Chondrocyte (in vitro differentiated cells): Measurements from ENCODE around the gene LSS. TPM values are rescaled to one million over a fixed set of nuclear protein-coding genes. Genes with fewer than 3 reads are reported as not detected.
A peak's percentile ranks its signal among the peaks of the same experiment; 100 is the strongest.

Experiments used
- DNase-seq: peaks from one replicate; pipeline ENCODE4 v3.0.0; 2021; ENCODE audit warnings: mixed read lengths, low spot score
- H3K27ac Mint-ChIP-seq: one replicate; pipeline ENCODE4 v1.8.0; 2021; ENCODE audit warnings: mild to moderate bottlenecking, moderate library complexity, mixed read lengths; ENCODE audit not compliant: unreplicated experiment
- H3K27me3 Mint-ChIP-seq: 2 replicates; pipeline ENCODE4 v1.8.0; 2021; ENCODE audit warnings: low read depth, mixed read lengths
- H3K36me3 Mint-ChIP-seq: 2 replicates; pipeline ENCODE4 v1.8.0; 2021; ENCODE audit warnings: low read depth, mixed read lengths
- H3K4me1 Mint-ChIP-seq: 2 replicates; pipeline ENCODE4 v1.8.0; 2021; ENCODE audit warnings: low read depth, mild to moderate bottlenecking, mixed read lengths
- H3K4me3 Mint-ChIP-seq: one replicate; pipeline ENCODE4 v1.8.0; 2021; ENCODE audit warnings: mild to moderate bottlenecking, moderate library complexity, mixed read lengths; ENCODE audit not compliant: unreplicated experiment
- H3K9me3 Mint-ChIP-seq: 2 replicates; pipeline ENCODE4 v1.8.0; 2021; ENCODE audit warnings: low read depth, mixed read lengths
- total RNA-seq: library from RNA; stranded (reverse); gene quantifications from 3 replicates; pipeline ENCODE4 v1.2.1, GENCODE V29; 2021
- TF ChIP-seq, protein P1 (sequence below): fragments of 200-600 bp; sonication (generic); IDR thresholded peaks from 2 replicates; pipeline ENCODE4 v1.5.0; 2021; ENCODE audit warnings: antibody characterized with exemption, mild to moderate bottlenecking, moderate library complexity

Gene LSS
- total RNA-seq, 1 donor from 2014 or later, result 107 TPM

DNA sequence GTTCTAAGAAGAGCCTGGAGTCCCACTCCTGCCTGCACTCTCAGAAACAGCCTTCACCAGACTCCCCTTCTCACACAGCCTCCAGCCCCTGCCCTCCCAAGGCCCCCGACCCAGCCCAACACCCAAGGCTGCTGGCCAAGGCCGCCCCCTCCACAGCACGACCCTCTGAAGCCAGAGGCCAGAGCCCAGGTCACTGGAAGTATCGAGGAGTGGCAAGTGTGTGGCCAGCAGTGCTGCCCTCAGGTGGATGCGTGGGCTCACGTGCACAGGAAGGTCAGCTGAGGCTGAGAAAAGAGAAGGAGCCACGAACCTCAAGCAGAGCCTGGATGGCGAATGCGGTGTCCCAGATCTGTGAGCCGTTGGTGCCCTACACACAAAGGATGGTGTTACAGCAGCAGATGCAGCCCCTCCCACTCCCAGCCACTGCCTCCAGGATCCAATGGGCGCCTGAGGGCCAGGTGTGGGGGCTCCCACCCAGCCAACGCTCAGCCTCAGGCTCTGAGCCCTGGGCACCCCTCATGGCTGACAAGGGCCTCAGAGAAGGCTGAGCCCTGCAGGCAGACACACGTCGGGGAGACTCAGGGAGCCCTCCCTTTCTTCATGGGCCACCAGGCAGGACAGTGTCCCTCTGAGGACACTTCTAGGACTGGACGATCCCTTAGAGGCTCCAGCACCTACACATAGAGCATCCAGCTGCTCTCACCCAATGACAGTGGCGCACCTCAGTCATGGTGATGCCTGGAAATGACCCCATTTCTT lies 18.0 kb downstream of the LSS start:
- Mint-ChIP-seq H3K36me3 (peaks cover 19% of the 10 kb centered on the region), H3K4me1 (peaks cover 7% of the 10 kb centered on the region), H3K27ac (no peak overlapping the region), H3K9me3 (no peaks in the 10 kb centered on the region), H3K4me3 (no peak overlapping the region), H3K27me3 (no peaks in the 10 kb centered on the region)
- TF ChIP-seq, protein P1, sequence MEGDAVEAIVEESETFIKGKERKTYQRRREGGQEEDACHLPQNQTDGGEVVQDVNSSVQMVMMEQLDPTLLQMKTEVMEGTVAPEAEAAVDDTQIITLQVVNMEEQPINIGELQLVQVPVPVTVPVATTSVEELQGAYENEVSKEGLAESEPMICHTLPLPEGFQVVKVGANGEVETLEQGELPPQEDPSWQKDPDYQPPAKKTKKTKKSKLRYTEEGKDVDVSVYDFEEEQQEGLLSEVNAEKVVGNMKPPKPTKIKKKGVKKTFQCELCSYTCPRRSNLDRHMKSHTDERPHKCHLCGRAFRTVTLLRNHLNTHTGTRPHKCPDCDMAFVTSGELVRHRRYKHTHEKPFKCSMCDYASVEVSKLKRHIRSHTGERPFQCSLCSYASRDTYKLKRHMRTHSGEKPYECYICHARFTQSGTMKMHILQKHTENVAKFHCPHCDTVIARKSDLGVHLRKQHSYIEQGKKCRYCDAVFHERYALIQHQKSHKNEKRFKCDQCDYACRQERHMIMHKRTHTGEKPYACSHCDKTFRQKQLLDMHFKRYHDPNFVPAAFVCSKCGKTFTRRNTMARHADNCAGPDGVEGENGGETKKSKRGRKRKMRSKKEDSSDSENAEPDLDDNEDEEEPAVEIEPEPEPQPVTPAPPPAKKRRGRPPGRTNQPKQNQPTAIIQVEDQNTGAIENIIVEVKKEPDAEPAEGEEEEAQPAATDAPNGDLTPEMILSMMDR, result peak; percentile 20
- peak; percentile 66 for DNase-seq

DNA sequence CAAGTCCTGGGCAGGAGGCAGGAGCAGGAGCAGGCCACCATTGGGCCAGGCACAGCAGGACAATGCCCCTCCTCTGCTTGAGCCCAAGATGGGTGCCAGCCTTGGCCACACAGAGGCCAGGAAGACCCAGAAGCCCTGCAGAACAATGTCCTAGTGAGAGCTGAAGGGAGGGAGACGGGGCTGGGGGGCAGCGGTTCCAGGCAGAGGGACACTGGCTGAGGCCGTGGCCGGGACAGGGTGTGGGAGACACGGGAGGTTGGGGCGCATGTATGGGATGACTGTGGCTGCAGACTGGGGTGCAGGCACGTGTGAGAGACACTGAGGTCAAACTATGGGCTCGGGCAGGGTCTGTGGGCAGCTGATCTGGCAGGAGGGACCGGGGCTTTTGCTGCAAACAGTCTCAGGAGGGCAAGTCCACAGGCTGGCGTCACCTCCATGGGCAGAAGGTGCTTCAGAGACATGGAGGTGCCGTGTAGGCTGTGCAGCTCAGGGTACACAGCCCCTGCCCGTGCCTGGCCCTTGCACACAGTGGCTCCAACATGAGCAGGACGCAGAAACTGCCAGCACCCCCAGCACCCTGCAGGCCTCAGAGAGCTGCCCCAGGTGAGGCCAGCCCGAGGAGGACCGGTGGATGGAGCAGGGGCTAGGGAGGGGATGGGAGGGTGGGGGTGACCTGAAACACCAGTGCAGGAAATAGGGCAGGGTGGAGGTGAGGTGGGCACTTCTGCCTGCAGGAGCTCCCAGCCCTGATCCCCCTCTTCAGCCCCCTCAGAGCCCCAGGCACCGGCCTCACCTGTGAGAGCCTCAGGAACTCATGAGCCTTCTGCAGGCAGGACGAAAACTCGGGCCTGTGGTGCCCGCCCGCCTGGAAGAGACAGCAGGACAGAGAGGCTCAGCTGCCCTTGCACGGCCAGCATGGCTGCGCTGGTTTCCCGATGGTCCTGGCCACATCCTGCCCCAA lies 19.5 kb downstream of the LSS start:
- DNase-seq, result peak; percentile 89
- Mint-ChIP-seq H3K27me3 (no peaks in the 10 kb centered on the region), H3K4me1 (peaks cover 7% of the 10 kb centered on the region), H3K27ac (no peak overlapping the region), H3K4me3 (no peak overlapping the region), H3K9me3 (no peaks in the 10 kb centered on the region), H3K36me3 (peaks cover 24% of the 10 kb centered on the region)
- TF ChIP-seq, protein P1, result no peak

DNA sequence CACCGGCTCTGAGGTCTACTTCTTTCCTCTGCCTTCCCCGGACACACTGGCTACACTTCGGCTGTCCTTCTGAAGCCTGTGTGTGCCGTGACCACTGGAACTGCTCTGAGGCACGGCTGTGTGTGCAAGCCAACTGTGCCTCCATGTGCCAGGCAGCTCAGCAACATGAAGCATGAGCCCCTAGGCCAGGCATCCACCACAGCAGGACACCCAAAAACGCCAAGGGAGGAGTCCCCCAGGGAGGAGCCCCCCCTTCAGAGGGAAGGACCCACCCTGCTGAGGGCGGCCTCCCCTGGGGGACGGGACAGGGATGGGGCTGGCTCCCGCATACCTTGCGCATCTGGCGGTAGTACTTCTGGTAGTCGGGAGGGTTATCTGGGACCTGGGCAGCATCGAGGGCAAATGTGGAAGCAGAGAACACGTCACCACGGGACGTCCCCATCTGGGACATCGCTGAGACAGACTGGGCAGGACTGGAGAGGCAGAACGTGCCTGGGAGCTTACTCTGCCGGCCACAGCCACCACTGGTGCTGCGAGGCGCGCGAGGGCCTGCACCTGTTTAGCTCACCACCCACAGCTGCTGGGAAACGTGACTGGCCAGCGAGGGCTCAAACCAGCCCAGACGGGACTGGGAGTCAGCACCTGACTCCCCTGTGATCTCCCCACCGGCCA lies 20.5 kb downstream of the LSS start:
- Mint-ChIP-seq H3K4me1 (no peaks in the 10 kb centered on the region), H3K9me3 (no peaks in the 10 kb centered on the region), H3K27me3 (no peaks in the 10 kb centered on the region), H3K4me3 (no peak overlapping the region), H3K36me3 (peaks cover 24% of the 10 kb centered on the region), H3K27ac (no peak overlapping the region)
- DNase-seq, result peak; percentile 85
- TF ChIP-seq, protein P1, result no peak

DNA sequence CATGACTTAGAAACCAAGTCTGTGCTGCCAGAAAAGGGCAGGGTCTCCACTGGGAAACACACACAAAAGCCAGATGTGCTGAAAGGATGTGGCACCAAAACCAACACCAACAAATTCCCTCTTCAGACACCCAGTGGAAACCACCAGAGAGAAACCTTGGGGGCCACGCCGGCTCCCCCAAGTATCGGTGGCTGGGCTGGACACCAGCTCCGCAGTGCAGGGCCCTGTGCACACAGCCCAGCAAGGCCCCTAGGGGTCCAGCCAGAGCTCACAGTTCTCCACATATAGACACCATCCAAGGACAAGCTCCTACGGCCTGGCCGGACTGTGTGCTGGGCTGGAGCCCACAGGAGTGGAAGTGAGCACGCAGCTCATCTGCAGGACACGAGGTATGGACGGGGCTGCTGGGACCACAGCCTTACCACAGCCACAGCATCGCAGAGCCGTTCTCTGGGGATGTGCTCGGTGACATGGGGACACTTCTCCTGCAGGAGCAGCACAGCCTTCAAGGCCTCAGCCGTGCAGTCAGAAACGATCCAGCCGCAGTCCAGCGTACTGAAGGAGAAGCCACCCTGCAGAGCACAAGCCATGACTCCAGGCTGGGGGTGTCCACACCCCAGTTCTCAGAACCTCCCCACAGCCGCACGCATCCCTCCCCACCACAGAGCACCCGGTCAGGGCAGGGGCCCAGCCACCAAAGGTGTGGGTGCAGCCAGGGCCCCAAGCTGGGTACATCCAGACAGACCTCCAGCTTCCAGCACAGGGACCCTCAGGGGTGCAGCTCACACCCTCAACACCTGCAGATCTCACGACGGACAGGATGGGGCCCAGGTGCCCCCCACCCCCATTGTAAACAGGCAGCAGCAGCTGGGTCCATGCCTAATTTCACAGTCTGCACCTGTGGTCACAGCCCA lies 21.3 kb downstream of the LSS start:
- TF ChIP-seq, protein P1, result no peak
- no peaks in the 10 kb centered on the region for H3K27me3 Mint-ChIP-seq
- DNase-seq, result peak; percentile 72

More for the DNA sequence above, 21.3 kb downstream of the LSS start:
- Mint-ChIP-seq H3K27ac (no peak overlapping the region), H3K9me3 (no peaks in the 10 kb centered on the region), H3K4me1 (no peaks in the 10 kb centered on the region), H3K4me3 (no peak overlapping the region), H3K36me3 (peaks cover 26% of the 10 kb centered on the region)
